NCI-H82 (cell line): ENCODE results near the gene GNG8.

Source experiments
- DNase-seq: peaks from one replicate; lab custom pipeline; 2025; lab: John Stamatoyannopoulos, UW

Gene GNG8

GRCh38 chr19:46602392-46603194, 33.4 kb downstream of the GNG8 start:
- DNase-seq, result no peak

GRCh38 chr19:46601318-46602224, 34.4 kb downstream of the GNG8 start, which contains the start of gene CALM3:
CALM3 (plus strand) TSS chr19:46601330; CDS start chr19:46601435, 105 bp downstream.
- DNase-seq, result peak; percentile 65

- peak; percentile 98 for DNase-seq
Measured at GRCh38 chr19:46600384-46601317, 35.4 kb downstream of the GNG8 start.

GRCh38 chr19:46599716-46600373, 36.2 kb downstream of the GNG8 start:
- DNase-seq, result no peak

DNA sequence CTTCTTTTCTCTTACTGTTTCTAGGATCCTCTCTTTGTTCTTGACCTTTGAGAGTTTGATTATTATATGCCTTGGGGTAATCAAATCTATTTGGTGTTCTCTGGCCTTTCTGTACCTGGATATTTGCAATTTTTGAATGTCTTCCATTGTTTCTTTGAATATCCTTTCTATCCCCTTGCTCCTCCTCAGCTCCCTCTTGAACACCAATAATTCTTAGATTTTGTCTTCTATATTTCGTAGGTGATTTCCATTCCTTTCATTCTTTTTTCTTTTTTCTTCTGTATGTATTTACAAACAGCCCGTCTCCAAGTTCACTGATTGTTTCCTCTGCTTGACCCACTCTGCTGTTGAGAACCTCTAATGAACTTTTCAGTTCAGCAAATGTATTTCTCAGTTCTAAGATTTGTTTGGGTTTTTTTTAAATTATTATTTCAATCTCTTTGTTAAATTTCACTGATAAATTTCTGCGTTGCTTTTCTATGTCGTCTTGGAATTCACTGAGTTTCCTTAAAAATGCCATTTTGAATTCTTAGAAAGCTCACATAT, 37.6 kb downstream of the GNG8 start:
- DNase-seq, result no peak

- no peak for DNase-seq
Measured at GRCh38 chr19:46596008-46596407, 40.0 kb downstream of the GNG8 start.

DNA sequence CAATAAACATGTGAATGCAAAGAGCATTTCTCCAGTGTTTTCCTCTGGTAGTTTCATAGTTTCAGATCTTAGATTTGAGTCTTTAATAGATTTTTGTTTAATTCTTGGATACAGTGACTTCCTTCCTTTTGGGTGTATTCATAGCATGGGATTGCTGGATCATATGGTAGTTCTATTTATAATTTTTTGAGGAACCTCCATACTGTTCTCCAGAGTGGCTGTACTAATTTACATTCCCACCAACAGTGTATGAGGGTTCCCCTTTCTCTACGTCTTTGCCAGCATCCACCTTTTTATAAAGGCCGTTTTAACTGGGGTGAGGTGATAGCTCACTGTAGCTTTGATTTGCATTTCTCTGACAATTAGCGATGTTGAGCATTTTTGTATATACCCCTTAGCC, 44.1 kb downstream of the GNG8 start:
- no peak for DNase-seq

DNA sequence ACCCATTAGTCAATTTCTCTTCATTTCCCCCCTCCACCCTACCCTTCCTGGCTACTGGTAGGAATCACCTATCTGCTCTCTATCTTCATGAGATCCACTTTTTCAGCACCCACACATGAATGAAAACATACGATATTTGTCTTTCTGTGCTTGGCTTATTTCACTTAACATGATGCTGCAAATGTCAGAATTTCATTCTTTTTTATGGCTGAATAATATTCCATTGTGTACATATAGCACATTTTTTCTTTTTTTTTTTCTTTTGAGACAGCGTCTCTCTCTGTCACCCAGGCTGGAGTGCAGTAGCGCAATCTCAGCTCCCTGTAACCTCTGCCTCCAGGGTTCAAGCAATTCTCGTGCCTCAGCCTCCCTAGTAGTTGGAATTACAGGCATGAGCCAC, 44.7 kb downstream of the GNG8 start:
- DNase-seq, result no peak

DNA sequence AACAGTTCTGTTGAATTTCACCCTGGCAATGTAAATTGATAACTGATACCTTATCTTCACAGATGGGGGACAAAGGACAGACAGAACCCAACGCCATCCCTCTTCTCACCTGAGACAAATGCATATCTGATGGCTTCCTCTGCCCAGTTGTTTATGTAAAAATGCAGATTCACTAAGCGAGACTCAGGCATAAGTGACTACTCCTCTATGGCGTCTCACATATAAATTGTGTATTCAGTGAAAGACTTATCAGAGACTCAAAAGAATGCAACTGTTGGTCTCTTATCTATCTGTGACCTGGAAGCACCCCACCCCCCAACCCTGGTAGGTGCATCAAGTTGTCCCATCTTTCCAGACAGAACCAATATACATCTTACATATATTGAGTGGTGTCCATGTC, 48.1 kb downstream of the GNG8 start:
- DNase-seq, result no peak

DNA sequence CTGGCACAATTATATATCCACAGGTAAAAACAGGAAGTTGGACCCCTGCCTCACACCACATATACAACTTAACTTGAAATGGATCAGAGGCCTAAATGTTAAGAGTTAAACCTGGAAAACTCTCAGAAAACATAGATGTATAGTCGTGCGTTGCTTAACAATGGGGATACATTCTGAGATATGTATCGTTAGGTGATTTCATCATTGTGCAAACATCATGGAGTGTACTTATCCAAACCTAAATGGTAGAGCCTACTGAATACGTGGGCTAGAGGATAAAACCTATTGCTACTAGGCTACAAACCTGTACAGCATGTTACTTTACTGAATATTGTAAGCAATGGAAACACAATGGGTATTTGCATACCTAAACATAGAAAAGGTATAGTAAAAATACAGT, 49.7 kb downstream of the GNG8 start:
- no peak for DNase-seq

- no peak for DNase-seq
Measured at GRCh38 chr19:46585539-46585938, 50.5 kb downstream of the GNG8 start.
